DMS 273 (cell line): ENCODE results near the gene MMP15.
"Not testable (repeated sequence)": the region's sequence is repeated elsewhere in the genome, so short reads cannot be mapped to it uniquely, and the experiment has no call there.

ENCODE experiments used
- DNase-seq: peaks from one replicate; lab custom pipeline; 2025; ENCODE audit not compliant: unreplicated experiment; lab: John Stamatoyannopoulos, UW

The MMP15 gene

GRCh38 chr16:58025351-58026138 is at the start of gene MMP15:
TSS of gene MMP15 (plus strand) at chr16:58025754. CDS start at chr16:58026351, 597 bp downstream.
- peak; percentile 85 for DNase-seq

- no peak for DNase-seq
These were observed 49.2 kb upstream of the MMP15 start for GRCh38 chr16:57976331-57976796.

- DNase-seq = peak; percentile 27
These were observed 48.0 kb upstream of the MMP15 start for GRCh38 chr16:57977418-57978069.

- not testable (repeated sequence) for DNase-seq
These were observed 47.5 kb upstream of the MMP15 start for GRCh38 chr16:57978070-57978465.

- DNase-seq = no peak
These were observed 46.5 kb upstream of the MMP15 start for GRCh38 chr16:57979006-57979585.

GRCh38 chr16:57981636-57982035 is 43.9 kb upstream of the MMP15 start:
- DNase-seq = no peak

GRCh38 chr16:57982385-57982784 is 43.2 kb upstream of the MMP15 start:
- peak; percentile 66 for DNase-seq

GRCh38 chr16:57984443-57985203 is 40.9 kb upstream of the MMP15 start:
- no peak for DNase-seq

- no peak for DNase-seq
These were observed 40.1 kb upstream of the MMP15 start for GRCh38 chr16:57985204-57986181.

GRCh38 chr16:57986196-57986595 is 39.4 kb upstream of the MMP15 start:
- DNase-seq = no peak

- DNase-seq = no peak
These were observed 37.9 kb upstream of the MMP15 start for GRCh38 chr16:57987441-57988177.

GRCh38 chr16:57988929-57989328 is 36.6 kb upstream of the MMP15 start:
- DNase-seq = peak; percentile 92

- no peak for DNase-seq
These were observed 33.9 kb upstream of the MMP15 start for GRCh38 chr16:57991551-57992059.

GRCh38 chr16:57992084-57992483 is 33.5 kb upstream of the MMP15 start:
- no peak for DNase-seq

GRCh38 chr16:57993438-57993837 is 32.1 kb upstream of the MMP15 start:
- peak; percentile 57 for DNase-seq

GRCh38 chr16:57993897-57994296 is 31.7 kb upstream of the MMP15 start:
- DNase-seq = no peak

GRCh38 chr16:57994361-57994760 is 31.2 kb upstream of the MMP15 start:
- no peak for DNase-seq

- peak; percentile 74 for DNase-seq
These were observed 30.8 kb upstream of the MMP15 start for GRCh38 chr16:57994778-57995177.

GRCh38 chr16:57995721-57996405 is 29.7 kb upstream of the MMP15 start:
- no peak for DNase-seq
